Bronchial epithelial cell (primary cell): Measurements from ENCODE around the gene NHLH1. TPM values are rescaled to one million over a fixed set of nuclear protein-coding genes. Genes with fewer than 3 reads are reported as not detected.

Experiments
- DNase-seq: peaks from one replicate; pipeline ENCODE4 v3.0.0-alpha.2; 2010; ENCODE audit warnings: low read depth
- FAIRE-seq: peaks from 2 replicates; lab custom pipeline; 2011; peaks lifted over from hg19 to GRCh38; lab: Jason Lieb, UNC
- H3K27me3 ChIP-seq: 2 replicates; pipeline ENCODE4 v1.5.1; 2011; ENCODE audit warnings: low read length; ENCODE audit not compliant: control insufficient read depth, insufficient read depth
- H3K36me3 ChIP-seq: 2 replicates; pipeline ENCODE4 v1.5.1; 2011; ENCODE audit warnings: low read length; ENCODE audit not compliant: control insufficient read depth, insufficient read depth
- H3K4me3 ChIP-seq: 2 replicates; pipeline ENCODE4 v1.5.1; 2011; ENCODE audit warnings: mild to moderate bottlenecking, low read depth, low read length, control low read depth
- CTCF ChIP-seq: IDR thresholded peaks from 2 replicates; pipeline ENCODE4 v1.5.1; 2011; ENCODE audit warnings: mild to moderate bottlenecking, moderate library complexity, low read length, control low read depth, inconsistent platforms; ENCODE audit not compliant: insufficient read depth, severe bottlenecking
- total RNA-seq: library from RNA; depleted of rRNA; stranded (reverse); fragments of >200 nt; gene quantifications from 2 replicates; pipeline ENCODE4 v1.2.1, GENCODE V29; 2014

The NHLH1 gene
- total RNA-seq, 1 donor from 2014 or later: not detected

GRCh38 chr1:160405331-160405877, 38.5 kb downstream of the NHLH1 start:
- DNase-seq: no peak
- no peak for FAIRE-seq
- Histone ChIP-seq H3K4me3 (no peak overlapping the region), H3K27me3 (no peaks in the 10 kb centered on the region), H3K36me3 (no peaks in the 10 kb centered on the region)
- no peak for TF ChIP-seq CTCF

- TF ChIP-seq CTCF: no peak
- FAIRE-seq: no peak
- no peak overlapping the region for H3K4me3 ChIP-seq
- no peaks in the 10 kb centered on the region for H3K36me3 ChIP-seq
- H3K27me3 ChIP-seq: no peaks in the 10 kb centered on the region
- peak; percentile 52 for DNase-seq
Measured at GRCh38 chr1:160406131-160406968, 39.5 kb downstream of the NHLH1 start.

GRCh38 chr1:160407839-160408801, 41.2 kb downstream of the NHLH1 start:
- H3K36me3 ChIP-seq: no peaks in the 10 kb centered on the region
- DNase-seq: peak; percentile 83
- no peaks in the 10 kb centered on the region for H3K27me3 ChIP-seq
- H3K4me3 ChIP-seq: peak overlapping the region; percentile 13
- no peak for FAIRE-seq
- TF ChIP-seq CTCF: no peak

GRCh38 chr1:160408864-160409263, 42.0 kb downstream of the NHLH1 start:
- Histone ChIP-seq H3K27me3 (no peaks in the 10 kb centered on the region), H3K36me3 (no peaks in the 10 kb centered on the region), H3K4me3 (no peak overlapping the region)
- DNase-seq: no peak
- FAIRE-seq: no peak
- TF ChIP-seq CTCF: no peak

GRCh38 chr1:160409486-160409885, 42.6 kb downstream of the NHLH1 start:
- Histone ChIP-seq H3K36me3 (no peaks in the 10 kb centered on the region), H3K27me3 (no peaks in the 10 kb centered on the region), H3K4me3 (no peak overlapping the region)
- no peak for TF ChIP-seq CTCF
- no peak for DNase-seq
- no peak for FAIRE-seq
